Mesendoderm (in vitro differentiated cells): ENCODE results near the gene GRAMD4.

ENCODE experiments used
- DNase-seq: peaks from one replicate; pipeline ENCODE4 v3.0.0; 2013
- H2AK5ac ChIP-seq: 2 replicates; pipeline ENCODE4 v1.6.1; 2013; ENCODE audit warnings: low read length, inconsistent platforms
- H2BK120ac ChIP-seq: 2 replicates; pipeline ENCODE4 v1.6.1; 2013; ENCODE audit warnings: low read depth, mild to moderate bottlenecking, low read length, moderate library complexity, mixed read lengths
- H2BK15ac ChIP-seq: replicated peaks from 2 replicates; pipeline ENCODE4 v1.6.1; 2013; ENCODE audit warnings: low read depth, mild to moderate bottlenecking, moderate library complexity
- H2BK5ac ChIP-seq: 2 replicates; pipeline ENCODE4 v1.6.1; 2013; ENCODE audit warnings: low read length, inconsistent platforms
- H3K18ac ChIP-seq: 2 replicates; pipeline ENCODE4 v1.6.1; 2013; ENCODE audit warnings: mild to moderate bottlenecking, low read length, mixed read lengths
- H3K23ac ChIP-seq: one replicate; pipeline ENCODE4 v1.6.1; 2013; ENCODE audit warnings: low read length
- H3K27ac ChIP-seq: 2 replicates; pipeline ENCODE4 v1.5.1; 2013; ENCODE audit warnings: low read depth, mild to moderate bottlenecking, inconsistent platforms, low read length, moderate library complexity
- H3K27me3 ChIP-seq: 2 replicates; pipeline ENCODE4 v1.6.1; 2013; ENCODE audit warnings: low read length, control low read depth, mild to moderate bottlenecking, inconsistent platforms; ENCODE audit not compliant: insufficient read depth, poor library complexity
- H3K36me3 ChIP-seq: 2 replicates; pipeline ENCODE4 v1.6.1; 2013; ENCODE audit warnings: low read length, inconsistent platforms; ENCODE audit not compliant: control insufficient read depth, insufficient read depth
- H3K4ac ChIP-seq: one replicate; pipeline ENCODE4 v1.6.1; 2013; ENCODE audit warnings: low read depth, mild to moderate bottlenecking, low read length, moderate library complexity
- H3K4me1 ChIP-seq: 2 replicates; pipeline ENCODE4 v1.6.1; 2013; ENCODE audit warnings: low read depth, low read length, inconsistent platforms; ENCODE audit not compliant: control insufficient read depth
- H3K4me2 ChIP-seq: 2 replicates; pipeline ENCODE4 v1.6.1; 2013; ENCODE audit warnings: low read length
- H3K4me3 ChIP-seq: 2 replicates; pipeline ENCODE4 v1.5.1; 2013; ENCODE audit warnings: mild to moderate bottlenecking, low read length
- H3K56ac ChIP-seq: one replicate; pipeline ENCODE4 v1.6.1; 2013; ENCODE audit warnings: low read length
- H3K79me1 ChIP-seq: 2 replicates; pipeline ENCODE4 v1.6.1; 2013; ENCODE audit warnings: low read length, inconsistent platforms
- H3K79me2 ChIP-seq: 2 replicates; pipeline ENCODE4 v1.6.1; 2013; ENCODE audit warnings: mild to moderate bottlenecking, low read length; ENCODE audit not compliant: control insufficient read depth, insufficient read depth
- H3K9ac ChIP-seq: 2 replicates; pipeline ENCODE4 v1.6.1; 2013; ENCODE audit warnings: low read length, inconsistent platforms
- H4K5ac ChIP-seq: one replicate; pipeline ENCODE4 v1.6.1; 2013; ENCODE audit warnings: low read length
- H4K8ac ChIP-seq: one replicate; pipeline ENCODE4 v1.6.1; 2013; ENCODE audit warnings: low read depth, mild to moderate bottlenecking, control low read depth, low read length, moderate library complexity
- WGBS: extraction: QIAGEN DNeasy Blood & Tissue Kit; methylation state at CpG from one replicate; pipeline ENCODE4 v1.1.7; 2013; ENCODE audit warnings: low lambda C conversion rate, missing lambda C conversion rate; ENCODE audit not compliant: insufficient coverage; ENCODE audit errors: extremely low coverage; 5-methylcytosine and 5-hydroxymethylcytosine counted together

Gene GRAMD4

DNA sequence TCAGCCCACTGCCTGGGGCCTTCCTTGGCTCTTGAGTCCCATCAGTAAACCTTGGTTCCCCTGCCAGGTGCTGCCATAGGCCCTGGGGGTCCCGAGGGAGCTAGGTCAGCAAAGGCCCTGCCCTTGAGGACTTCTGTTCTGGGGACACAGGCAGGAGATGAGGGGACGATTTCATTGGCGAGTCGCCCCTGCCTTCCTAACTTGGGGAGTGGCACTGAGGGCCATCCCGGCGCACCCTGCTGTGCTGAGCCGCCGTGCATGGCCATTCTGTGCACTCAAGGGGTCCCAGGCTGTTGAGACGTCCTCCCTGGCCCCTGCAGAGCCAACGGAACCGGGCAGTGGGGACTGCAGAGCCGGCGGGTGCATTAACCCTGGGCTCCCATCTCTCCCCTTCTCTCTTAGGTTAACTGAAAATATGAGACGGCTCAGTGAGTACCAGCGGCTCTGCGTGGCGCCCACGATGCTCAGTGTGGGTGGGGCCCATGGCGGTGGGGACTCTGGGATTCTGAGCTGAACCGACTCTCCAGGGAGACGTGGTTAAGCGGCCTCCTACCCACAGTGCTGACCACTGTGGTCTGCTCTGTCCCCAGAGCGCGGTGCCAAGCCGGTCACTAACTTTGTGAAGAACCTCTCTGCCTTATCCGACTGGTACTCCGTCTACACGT is 43.4 kb downstream of the GRAMD4 start:
- H3K56ac ChIP-seq: no peak overlapping the region
- WGBS: no CpG with 5 or more reads among the region's 28 CpGs

DNA sequence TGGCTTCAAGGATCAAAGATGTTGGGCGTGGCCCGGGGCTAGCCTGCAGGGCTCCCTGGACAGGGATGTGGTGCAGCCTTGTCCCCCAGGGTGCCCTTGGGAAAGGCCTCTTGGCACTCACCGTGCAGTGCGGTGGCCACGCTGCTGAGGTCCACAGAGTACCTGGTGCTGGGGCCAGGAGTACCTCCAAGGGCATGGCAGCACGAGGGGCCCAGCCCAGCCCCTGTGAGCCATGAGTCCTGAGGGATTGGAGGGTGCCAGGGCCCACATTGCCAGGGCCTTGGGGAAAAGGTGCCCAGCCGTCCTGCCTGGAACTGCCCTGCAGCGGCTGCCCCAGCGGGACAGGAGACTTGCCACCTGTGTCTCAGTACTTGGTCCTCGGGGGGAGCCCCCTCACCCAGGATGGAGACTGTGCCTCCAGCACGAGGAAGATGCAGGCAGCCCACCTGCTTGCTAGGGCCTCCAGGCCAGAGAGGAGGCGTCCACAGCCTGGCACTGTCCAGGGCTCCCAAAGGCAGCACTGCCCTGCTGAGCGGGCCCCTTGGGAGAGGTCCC is 44.2 kb downstream of the GRAMD4 start:
- no peaks in the 10 kb centered on the region for H3K79me2 ChIP-seq
- H3K4me2 ChIP-seq: no peak overlapping the region
- H3K4me3 ChIP-seq: no peak overlapping the region
- no CpG with 5 or more reads among the region's 13 CpGs for WGBS
- no peak overlapping the region for H3K18ac ChIP-seq
- no peak for DNase-seq
- H3K36me3 ChIP-seq: no peaks in the 10 kb centered on the region
- H2AK5ac ChIP-seq: no peak overlapping the region
- H3K4me1 ChIP-seq: no peaks in the 10 kb centered on the region
- H3K27me3 ChIP-seq: no peaks in the 10 kb centered on the region
- H3K56ac ChIP-seq: no peak overlapping the region
- H2BK120ac ChIP-seq: no peak overlapping the region
- H3K27ac ChIP-seq: no peak overlapping the region
- no peak overlapping the region for H3K23ac ChIP-seq
- H3K4ac ChIP-seq: no peak overlapping the region
- H2BK15ac ChIP-seq: no peak overlapping the region
- H3K79me1 ChIP-seq: no peaks in the 10 kb centered on the region
- no peak overlapping the region for H4K5ac ChIP-seq
- no peak overlapping the region for H3K9ac ChIP-seq
- H2BK5ac ChIP-seq: no peak overlapping the region
- H4K8ac ChIP-seq: no peak overlapping the region

More for the DNA sequence above, 43.4 kb downstream of the GRAMD4 start:
- Histone ChIP-seq H3K9ac (no peak overlapping the region), H3K18ac (no peak overlapping the region), H3K79me2 (no peaks in the 10 kb centered on the region), H3K79me1 (no peaks in the 10 kb centered on the region), H4K5ac (no peak overlapping the region), H2BK15ac (no peak overlapping the region), H2BK5ac (no peak overlapping the region), H3K36me3 (no peaks in the 10 kb centered on the region), H4K8ac (no peak overlapping the region), H3K27me3 (no peaks in the 10 kb centered on the region), H2AK5ac (no peak overlapping the region), H3K23ac (no peak overlapping the region), H3K4me1 (no peaks in the 10 kb centered on the region), H3K4ac (no peak overlapping the region), H3K27ac (no peak overlapping the region), H2BK120ac (no peak overlapping the region), H3K4me2 (no peak overlapping the region), H3K4me3 (no peak overlapping the region)
- no peak for DNase-seq

DNA sequence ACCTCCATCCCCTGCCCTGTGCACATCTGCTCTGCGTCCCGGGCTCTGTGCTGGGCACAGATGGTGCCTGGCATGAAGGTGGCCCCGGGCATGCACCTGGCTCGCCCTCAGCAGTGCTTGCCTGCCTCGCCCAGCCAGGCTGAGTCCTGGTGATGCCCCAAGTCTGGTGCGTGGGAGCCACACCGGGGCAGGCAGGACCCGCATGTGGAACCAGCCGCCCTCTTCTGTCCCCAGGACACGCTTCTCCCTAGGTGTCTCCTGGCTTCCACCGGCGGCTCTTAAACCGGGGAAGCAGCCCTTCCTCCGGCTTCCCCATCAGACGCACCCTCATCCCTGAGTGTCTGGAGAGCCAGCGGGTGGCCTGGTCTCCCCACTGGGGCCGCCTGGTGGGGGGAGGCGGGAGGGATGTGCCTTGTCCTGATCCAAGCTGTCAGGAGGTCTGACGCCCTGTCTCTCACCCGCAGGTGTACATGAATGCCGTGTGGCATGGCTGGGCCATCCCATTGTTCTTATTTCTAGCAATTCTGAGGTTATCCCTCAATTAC is 45.0 kb downstream of the GRAMD4 start:
- Histone ChIP-seq H3K27me3 (no peaks in the 10 kb centered on the region), H2BK120ac (no peak overlapping the region), H3K4ac (no peak overlapping the region), H2BK15ac (no peak overlapping the region), H3K27ac (no peak overlapping the region), H3K56ac (no peak overlapping the region), H3K23ac (no peak overlapping the region), H3K79me2 (no peaks in the 10 kb centered on the region), H4K8ac (no peak overlapping the region), H3K4me3 (no peak overlapping the region), H3K79me1 (no peaks in the 10 kb centered on the region), H3K4me2 (no peak overlapping the region), H4K5ac (no peak overlapping the region), H3K4me1 (no peaks in the 10 kb centered on the region), H2BK5ac (no peak overlapping the region), H3K18ac (no peak overlapping the region), H3K36me3 (peaks cover 2% of the 10 kb centered on the region), H2AK5ac (no peak overlapping the region), H3K9ac (no peak overlapping the region)
- WGBS: no CpG with 5 or more reads among the region's 21 CpGs
- no peak for DNase-seq

DNA sequence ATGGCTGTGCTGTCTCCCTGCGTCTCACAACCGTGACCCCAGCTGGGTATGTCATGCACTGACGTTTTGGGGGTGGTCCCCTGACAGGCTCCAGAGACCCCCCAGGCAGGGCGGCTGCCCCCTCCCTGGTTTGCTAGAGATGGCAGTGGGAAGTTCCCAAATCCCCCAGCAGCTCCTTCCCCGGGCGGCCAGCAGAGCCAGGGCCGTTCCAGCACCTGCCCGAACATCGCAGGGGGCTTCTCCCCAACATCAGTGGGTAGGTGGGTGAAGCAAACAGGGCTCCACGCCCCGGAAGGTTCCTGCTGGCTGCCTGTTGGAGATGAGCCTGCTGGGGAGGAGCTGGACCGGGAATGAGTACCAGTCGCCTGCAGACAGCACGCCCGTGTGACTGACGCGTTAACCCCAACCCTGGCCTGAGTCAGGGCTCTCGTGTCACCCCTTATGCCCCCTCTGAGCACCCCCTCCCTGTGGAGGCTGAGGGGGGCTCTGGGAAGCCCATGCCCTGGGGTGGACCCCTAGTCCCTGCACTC is 45.6 kb downstream of the GRAMD4 start:
- Histone ChIP-seq H2AK5ac (no peak overlapping the region), H2BK5ac (no peak overlapping the region), H3K4me3 (no peak overlapping the region), H2BK120ac (no peak overlapping the region), H3K36me3 (peaks cover 2% of the 10 kb centered on the region), H3K79me2 (no peaks in the 10 kb centered on the region), H3K27ac (no peak overlapping the region), H3K9ac (no peak overlapping the region), H2BK15ac (no peak overlapping the region), H4K8ac (no peak overlapping the region), H3K4me1 (no peaks in the 10 kb centered on the region), H3K23ac (no peak overlapping the region), H3K18ac (no peak overlapping the region), H3K4me2 (no peak overlapping the region), H3K56ac (no peak overlapping the region), H3K27me3 (no peaks in the 10 kb centered on the region), H3K4ac (no peak overlapping the region), H3K79me1 (no peaks in the 10 kb centered on the region), H4K5ac (no peak overlapping the region)
- no CpG with 5 or more reads among the region's 18 CpGs for whole genome bisulfite sequencing
- no peak for DNase-seq

- Histone ChIP-seq H3K79me1 (no peaks in the 10 kb centered on the region), H4K8ac (no peak overlapping the region), H3K36me3 (peaks cover 2% of the 10 kb centered on the region), H2BK120ac (no peak overlapping the region), H3K27ac (no peak overlapping the region), H3K4me3 (no peak overlapping the region), H3K56ac (no peak overlapping the region), H2BK15ac (no peak overlapping the region), H3K4ac (no peak overlapping the region), H4K5ac (no peak overlapping the region), H3K27me3 (no peaks in the 10 kb centered on the region), H3K23ac (no peak overlapping the region), H3K9ac (no peak overlapping the region), H2BK5ac (no peak overlapping the region), H3K4me1 (no peaks in the 10 kb centered on the region), H3K4me2 (no peak overlapping the region), H3K18ac (no peak overlapping the region), H2AK5ac (no peak overlapping the region), H3K79me2 (no peaks in the 10 kb centered on the region)
- no CpG with 5 or more reads among the region's 17 CpGs for WGBS
- no peak for DNase-seq
Observed at GRCh38 chr22:46666577-46667244, 46.5 kb downstream of the GRAMD4 start.
